Spleen (tissue), 11 donors: ENCODE measurements around the gene NIPAL4. TPM values are rescaled to one million over a fixed set of nuclear protein-coding genes. Genes with fewer than 3 reads are reported as not detected.
"Not testable (repeated sequence)": the region's sequence is repeated elsewhere in the genome, so short reads cannot be mapped to it uniquely, and the experiment has no call there.

Experiments
- DNase-seq: peaks from one replicate; pipeline ENCODE4 v3.0.0-alpha.2; 2020
- H3K27ac ChIP-seq, 8 donors: fragments of 200-600 bp; sonication (generic) in 7 of 8; 1 replicate in 4 of 8; 2 replicates in 4 of 8; pipeline versions ENCODE4 v1.5.0 to v1.8.0; 2016 to 2021; ENCODE audit warnings: inconsistent platforms in 4 of 8, mild to moderate bottlenecking in 4 of 8, moderate library complexity in 1 of 8
- H3K27me3 ChIP-seq, 7 donors: fragments of 200-600 bp; sonication (generic) in 6 of 7; replicated peaks in 1 of 7; 1 replicate in 4 of 7; 2 replicates in 3 of 7; pipeline versions ENCODE4 v1.5.0 to v1.8.0; 2016 to 2021; ENCODE audit warnings: inconsistent platforms in 3 of 7, mild to moderate bottlenecking in 1 of 7
- H3K36me3 ChIP-seq, 6 donors: fragments of 200-600 bp; sonication (generic) in 5 of 6; 1 replicate in 4 of 6; 2 replicates in 2 of 6; pipeline versions ENCODE4 v1.5.0 to v1.8.0; 2016 to 2021; ENCODE audit warnings: inconsistent platforms in 2 of 6
- H3K4me1 ChIP-seq, 6 donors: fragments of 200-600 bp; sonication (generic) in 5 of 6; 1 replicate in 3 of 6; 2 replicates in 3 of 6; pipeline versions ENCODE4 v1.5.0 to v1.8.0; 2016 to 2021; ENCODE audit warnings: inconsistent platforms in 3 of 6
- H3K4me3 ChIP-seq, 8 donors: fragments of 200-600 bp; sonication (generic) in 7 of 8; 1 replicate in 4 of 8; 2 replicates in 4 of 8; pipeline versions ENCODE4 v1.5.0 to v1.8.0; 2016 to 2021; ENCODE audit warnings: inconsistent platforms in 4 of 8, mild to moderate bottlenecking in 4 of 8, moderate library complexity in 2 of 8
- H3K9me3 ChIP-seq, 8 donors: fragments of 200-600 bp; sonication (generic) in 7 of 8; 1 replicate in 4 of 8; 2 replicates in 4 of 8; pipeline versions ENCODE4 v1.5.0 to v1.8.0; 2016 to 2021; ENCODE audit warnings: inconsistent platforms in 4 of 8
- CTCF ChIP-seq, 11 experiments: fragments of 200-600 bp in 7 of 11; fragments of 450-650 bp in 4 of 11; sonication (generic) in 4 of 11; IDR thresholded peaks in 8 of 11; conservative IDR thresholded peaks in 3 of 11; 1 replicate in 7 of 11; 2 replicates in 4 of 11; pipeline versions ENCODE4 v1.4.0 to v1.8.0; 2016 to 2021; ENCODE audit warnings: antibody characterized with exemption in 11 of 11, inconsistent platforms in 4 of 11, mild to moderate bottlenecking in 1 of 11
- POLR2A ChIP-seq, 3 donors: fragments of 450-650 bp; IDR thresholded peaks; one replicate each; pipeline ENCODE4 v1.5.1; 2017; ENCODE audit warnings: antibody characterized with exemption in 3 of 3, mild to moderate bottlenecking in 1 of 3
- POLR2AphosphoS5 ChIP-seq, 3 donors: sonication (generic); formaldehyde crosslinking; IDR thresholded peaks; one replicate each; pipeline ENCODE4 v1.5.1; 2017; ENCODE audit warnings: antibody characterized with exemption in 3 of 3
- WGBS, 5 donors: extraction: QIAGEN DNeasy Blood & Tissue Kit in 3 of 5; methylation state at CpG; one replicate each; pipeline versions ENCODE4 v1.1.5 to v1.1.7; 2013 to 2018; 5-methylcytosine and 5-hydroxymethylcytosine counted together
- intact Hi-C: fragments of 100-400 bp; cut with DNase I; formaldehyde crosslinking; loops from one replicate; pipeline ENCODE4 v1.15.0; 2023; ENCODE audit warnings: low total_unique reads
- polyA plus RNA-seq, 3 donors: library from polyadenylated mRNA; stranded (reverse); fragments of 200-250 nt; gene quantifications; one replicate each; pipeline ENCODE4 v1.2.1, GENCODE V29; 2013
- total RNA-seq, 7 donors: library from RNA; depleted of rRNA in 3 of 7; stranded (reverse); fragments of >200 nt in 3 of 7; fragmentation: NEBNext Ultra II Directional in 4 of 7; extraction: Animal tissue kit (Norgen Biotek cat#: 25700) in 4 of 7; gene quantifications; one replicate each; pipeline versions ENCODE4 v1.1.0 to v1.2.1, GENCODE V29; 2016 to 2021
- donor health status: healthy with polysubstance abuse.
- donor health status: DM: no; HTN: no; CAD: no; lungs with moderate emphysema.
- donor health status: DM: no; HTN: no; CAD: no.
- donor health status: Bipolar disorder and iron deficiency.
- donor health status: healthy.
- donor health status: DM: no; HTN: no; CAD: no.
- donor health status: DM: yes; HTN: yes; CAD: no.

Gene NIPAL4
- total and polyA plus RNA-seq, 10 donors, result 0.19 to 0.73 (median 0.44) TPM; not detected in 1

- no peaks in the 10 kb centered on the region for H3K9me3 ChIP-seq
- peak overlapping the region in 6 of 8 donors; percentile 32 to 85 (median 56) for H3K27ac ChIP-seq
- WGBS, 5 donors, result 94 to 99% (median 97%) methylated on average over 7 of the region's 7 CpGs
- H3K27me3 ChIP-seq, result no peaks in the 10 kb centered on the region
- intact Hi-C loops, result no loop called here
- peaks cover 4 to 91% (median 45%) of the 10 kb centered on the region in 6 donors for H3K4me1 ChIP-seq
- DNase-seq, result no peak
- no peak overlapping the region for H3K4me3 ChIP-seq
- TF ChIP-seq POLR2A (IDR thresholded peaks at IDR 0.05) (no peak), CTCF (IDR thresholded peaks at IDR 0.05 in 8 of 11, conservative IDR thresholded peaks at IDR 0.05 in 3 of 11) (no peak), POLR2AphosphoS5 (IDR thresholded peaks at IDR 0.05) (peak in 1 of 3 donors; percentile 67)
- H3K36me3 ChIP-seq, result peaks cover 0 to 100% (median 58%) of the 10 kb centered on the region in 6 donors
These were observed 21.7 kb downstream of the NIPAL4 start for GRCh38 chr5:157481666-157482065.

- peaks cover 0 to 100% (median 65%) of the 10 kb centered on the region in 6 donors for H3K36me3 ChIP-seq
- H3K4me1 ChIP-seq, result peaks cover 11 to 91% (median 55%) of the 10 kb centered on the region in 6 donors
- H3K9me3 ChIP-seq, H3K27me3 ChIP-seq, intact Hi-C loops, DNase-seq, H3K4me3 ChIP-seq: not testable (repeated sequence)
- WGBS, 5 donors, result 74 to 96% (median 91%) methylated on average over 2 of the region's 2 CpGs
- peak overlapping the region in 1 of 8 donors; percentile 88 for H3K27ac ChIP-seq
These were observed 22.7 kb downstream of the NIPAL4 start for GRCh38 chr5:157482702-157483101.

GRCh38 chr5:157484768-157485167 is 24.8 kb downstream of the NIPAL4 start:
- H3K4me3 ChIP-seq, result no peak overlapping the region
- intact Hi-C loops, result no loop called here
- no peak for DNase-seq
- H3K27ac ChIP-seq, result peak overlapping the region in 5 of 8 donors; percentile 3 to 88 (median 80)
- 50 to 77% (median 66%) methylated on average over 5 of the region's 5 CpGs for WGBS, 5 donors
- peaks cover 0 to 100% (median 81%) of the 10 kb centered on the region in 6 donors for H3K36me3 ChIP-seq
- peaks cover 8 to 78% (median 47%) of the 10 kb centered on the region in 6 donors for H3K4me1 ChIP-seq
- H3K27me3 ChIP-seq, result no peaks in the 10 kb centered on the region
- TF ChIP-seq POLR2AphosphoS5 (IDR thresholded peaks at IDR 0.05) (peak in 1 of 3 donors; percentile 21), CTCF (IDR thresholded peaks at IDR 0.05 in 8 of 11, conservative IDR thresholded peaks at IDR 0.05 in 3 of 11) (no peak)
- no peaks in the 10 kb centered on the region for H3K9me3 ChIP-seq

- TF ChIP-seq CTCF (IDR thresholded peaks at IDR 0.05 in 8 of 11, conservative IDR thresholded peaks at IDR 0.05 in 3 of 11) (no peak), POLR2A (IDR thresholded peaks at IDR 0.05) (no peak), POLR2AphosphoS5 (IDR thresholded peaks at IDR 0.05) (no peak)
- Histone ChIP-seq H3K4me3 (no peak overlapping the region), H3K36me3 (peaks cover 5 to 100% (median 82%) of the 10 kb centered on the region in 6 donors), H3K27me3 (no peaks in the 10 kb centered on the region), H3K9me3 (no peaks in the 10 kb centered on the region), H3K4me1 (peaks cover 8 to 72% (median 45%) of the 10 kb centered on the region in 6 donors), H3K27ac (peak overlapping the region in 7 of 8 donors; percentile 16 to 88 (median 77))
- DNase-seq, result no peak
- intact Hi-C loops, result no loop called here
- WGBS, 5 donors, result 79 to 97% (median 88%) methylated on average over 2 of the region's 2 CpGs
These were observed 25.3 kb downstream of the NIPAL4 start for GRCh38 chr5:157485340-157485739.
